ENCODE results near the gene CYP2D6.
"Not testable (repeated sequence)": the region's sequence is repeated elsewhere in the genome, so short reads cannot be mapped to it uniquely, and the experiment has no call there.

CYP2D6 gene

DNA sequence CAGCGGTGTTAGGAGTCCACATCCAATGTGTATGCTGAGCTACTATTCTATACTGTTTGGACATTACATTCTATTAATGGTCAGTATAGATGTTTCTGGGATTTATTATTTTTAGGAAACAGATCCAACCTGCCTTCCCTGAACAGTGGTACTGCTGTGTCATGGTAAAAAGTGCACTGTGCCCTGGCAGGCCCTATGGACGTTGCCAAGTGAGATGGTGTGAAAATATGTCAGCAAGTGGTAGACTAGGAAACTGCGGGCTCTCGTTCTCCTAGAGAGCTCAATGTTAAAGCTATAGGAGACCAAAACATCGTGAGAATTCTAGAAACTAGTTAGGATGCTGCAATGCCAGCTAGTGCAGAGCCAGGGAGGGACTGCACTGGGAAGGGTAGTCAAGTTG is 26.0 kb upstream of the CYP2D6 start:
- no peak for DNase-seq

DNA sequence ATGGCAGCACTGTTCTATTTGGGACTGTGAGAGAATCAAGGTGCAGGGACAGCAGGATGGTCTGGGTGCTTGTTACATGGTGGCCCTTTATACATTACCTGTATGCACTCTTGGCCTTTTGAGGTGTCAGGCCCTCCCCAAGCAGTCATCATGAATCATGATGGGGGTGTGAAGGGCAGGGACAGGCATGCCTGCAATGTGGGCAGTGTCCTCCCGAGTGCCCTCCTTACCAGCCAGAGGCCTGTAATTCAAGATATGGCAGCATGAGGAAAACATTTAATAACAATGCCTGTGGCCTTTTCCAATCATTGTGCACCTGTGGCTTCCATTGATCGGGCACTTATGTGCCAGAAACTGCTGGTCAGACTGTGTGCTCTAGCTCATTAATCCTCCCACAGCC is 25.5 kb upstream of the CYP2D6 start:
- no peak for DNase-seq

DNA sequence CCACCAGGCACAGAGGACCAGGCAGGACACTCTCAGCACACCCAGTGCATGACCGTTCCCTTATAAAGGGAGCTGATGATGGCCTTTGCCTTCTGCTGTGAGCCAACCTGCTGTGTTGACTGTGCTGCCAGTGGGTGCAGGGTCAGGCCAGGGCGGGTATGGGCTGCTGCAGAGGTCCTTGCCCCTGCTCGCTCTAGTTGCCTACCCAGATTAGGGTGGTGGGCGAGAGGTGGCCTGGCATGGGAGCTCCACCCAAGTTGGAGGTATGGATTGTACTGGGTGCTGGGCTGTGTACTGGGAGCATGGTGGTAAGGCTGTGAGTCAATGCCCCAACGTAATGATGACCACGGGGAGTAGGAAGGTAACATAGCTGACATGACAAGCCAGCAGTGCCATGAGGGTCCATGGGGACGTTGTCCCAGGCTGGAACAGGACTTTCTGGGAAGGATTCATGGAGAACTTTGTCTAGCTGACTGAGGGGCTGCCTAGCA is 24.5 kb upstream of the CYP2D6 start:
- no peak for DNase-seq

DNA sequence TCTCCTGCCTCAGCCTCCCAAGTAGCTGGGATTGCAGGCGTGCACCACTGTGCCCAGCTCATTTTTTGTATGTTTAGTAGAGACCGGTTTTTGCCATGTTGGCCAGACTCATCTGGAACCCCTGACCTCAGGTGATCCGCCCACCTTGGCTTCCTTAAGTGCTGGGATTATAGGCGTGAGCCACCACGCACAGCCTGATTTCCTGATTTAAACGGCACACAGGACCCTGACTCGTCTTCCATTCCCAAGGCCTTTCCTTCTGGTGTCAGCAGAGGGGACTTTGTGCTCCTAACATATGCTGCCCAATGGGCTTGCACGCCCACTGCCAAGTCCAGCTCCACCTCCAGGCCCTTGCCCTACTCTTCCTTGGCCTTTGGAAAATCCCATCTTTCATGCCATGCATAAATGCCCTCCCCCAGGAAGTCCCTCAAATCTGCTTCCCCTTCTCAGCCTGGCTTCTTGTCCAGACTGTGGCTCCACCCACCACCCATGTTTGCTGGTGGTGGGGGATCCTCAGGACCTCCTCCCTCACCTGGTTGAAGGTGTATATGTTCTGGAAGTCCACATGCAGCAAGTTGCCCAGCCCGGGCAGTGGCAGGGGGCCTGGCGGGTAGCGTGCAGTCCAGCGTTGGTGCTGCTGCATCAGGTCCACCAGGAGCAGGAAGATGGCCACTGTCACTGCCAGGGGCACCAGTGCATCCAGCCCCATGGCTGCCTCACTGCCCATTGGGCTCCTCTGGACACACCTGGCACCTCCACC is 23.9 kb upstream of the CYP2D6 start:
- DNase-seq = no peak

DNA sequence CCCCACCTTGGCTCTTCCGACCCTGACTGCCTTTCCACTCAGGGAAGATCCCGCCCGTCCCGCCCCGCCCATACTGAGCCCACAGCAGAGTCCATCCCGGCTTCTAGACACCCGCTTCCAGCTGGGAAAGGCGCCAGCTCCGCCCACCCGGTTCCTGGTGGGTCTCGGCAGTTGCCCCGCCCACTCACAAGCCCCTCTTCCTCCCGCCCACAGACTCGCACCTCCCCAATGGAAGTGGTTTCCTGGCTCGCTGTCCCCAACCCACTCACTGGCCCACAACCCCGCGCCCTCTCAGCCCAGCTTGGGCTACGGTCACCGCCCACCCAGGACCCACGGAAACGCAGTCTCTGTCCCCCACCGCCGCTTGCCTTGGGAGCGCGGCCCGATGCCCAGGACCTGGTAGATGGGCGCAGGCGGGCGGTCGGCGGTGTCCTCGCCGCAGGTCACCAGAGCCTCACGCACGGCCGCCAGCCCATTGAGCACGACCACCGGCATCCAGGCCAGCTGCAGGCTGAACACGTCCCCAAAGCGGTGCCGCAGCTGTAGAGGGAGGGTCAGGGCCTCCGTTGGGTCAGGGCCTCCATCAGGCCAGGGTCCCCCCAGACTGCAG is 22.2 kb upstream of the CYP2D6 start:
- DNase-seq = no peak

DNA sequence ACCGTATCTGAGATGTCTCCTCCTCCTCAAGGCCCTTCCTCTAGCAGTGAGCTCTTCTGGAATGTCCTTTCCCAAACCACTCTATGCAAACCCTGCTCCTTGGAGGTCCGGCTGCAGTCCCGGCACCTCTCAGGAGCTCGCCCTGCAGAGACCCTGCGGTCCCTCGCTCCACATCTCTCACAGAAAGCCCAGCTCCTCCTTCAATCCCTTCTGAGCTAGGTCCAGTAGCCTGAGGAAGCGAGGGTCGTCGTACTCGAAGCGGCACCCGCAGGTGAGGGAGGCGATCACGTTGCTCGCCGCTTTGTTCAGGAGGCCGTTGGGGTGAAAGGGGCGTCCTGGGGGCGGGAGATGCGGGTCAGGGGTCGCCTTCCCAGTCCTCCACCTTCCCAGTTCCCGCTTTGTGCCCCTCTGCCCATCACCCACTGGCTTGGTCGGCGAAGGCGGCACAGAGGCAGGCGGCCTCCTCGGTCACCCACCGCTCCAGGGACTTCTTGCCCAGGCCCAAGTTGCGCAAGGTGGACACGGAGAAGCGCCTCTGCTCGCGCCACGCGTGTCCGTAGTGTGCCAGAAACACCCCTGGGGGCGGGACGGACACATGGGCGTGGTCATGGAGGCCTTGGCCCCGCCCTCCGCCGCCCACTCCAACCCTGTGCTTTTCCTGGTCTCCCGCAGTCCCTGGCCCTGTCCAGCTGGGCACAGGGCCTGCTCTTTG is 21.5 kb upstream of the CYP2D6 start:
- DNase-seq = peak; percentile 17

DNA sequence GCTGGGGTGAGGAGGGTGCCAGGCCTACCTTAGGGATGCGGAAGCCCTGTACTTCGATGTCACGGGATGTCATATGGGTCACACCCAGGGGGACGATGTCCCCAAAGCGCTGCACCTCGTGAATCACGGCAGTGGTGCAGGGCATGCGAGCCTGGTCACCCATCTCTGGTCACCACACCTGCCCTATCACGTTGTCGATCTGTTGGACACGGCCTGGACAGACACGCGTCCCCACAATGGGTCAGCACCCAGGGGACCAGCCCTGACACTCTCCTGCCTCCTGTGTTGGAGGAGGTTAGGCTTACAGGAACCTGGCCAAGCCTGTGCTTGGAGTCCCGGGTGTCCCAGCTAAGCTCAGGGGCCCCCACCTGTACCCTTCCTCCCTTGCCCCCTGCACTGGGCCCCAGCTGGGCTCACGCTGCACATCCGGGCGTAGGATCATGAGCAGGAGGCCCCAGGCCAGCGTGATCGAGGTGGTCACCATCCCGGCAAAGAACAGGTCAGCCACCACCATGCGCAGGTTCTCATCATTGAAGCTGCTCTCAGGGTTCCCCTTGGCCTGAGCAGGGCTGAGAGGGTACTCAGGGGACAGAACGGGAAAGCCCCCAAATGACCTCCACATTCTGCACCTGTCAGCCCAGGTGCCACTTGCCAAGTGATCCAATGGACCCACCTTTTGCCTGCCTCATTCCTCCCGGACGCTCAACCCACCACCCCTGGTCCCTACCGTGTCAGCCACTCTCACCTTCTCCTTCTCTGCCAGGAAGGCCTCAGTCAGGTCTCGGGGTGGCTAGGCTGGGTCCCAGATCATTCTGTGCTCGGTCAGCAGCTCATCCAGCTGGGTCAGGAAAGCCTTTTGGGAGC is 20.3 kb upstream of the CYP2D6 start:
- DNase-seq = no peak

DNA sequence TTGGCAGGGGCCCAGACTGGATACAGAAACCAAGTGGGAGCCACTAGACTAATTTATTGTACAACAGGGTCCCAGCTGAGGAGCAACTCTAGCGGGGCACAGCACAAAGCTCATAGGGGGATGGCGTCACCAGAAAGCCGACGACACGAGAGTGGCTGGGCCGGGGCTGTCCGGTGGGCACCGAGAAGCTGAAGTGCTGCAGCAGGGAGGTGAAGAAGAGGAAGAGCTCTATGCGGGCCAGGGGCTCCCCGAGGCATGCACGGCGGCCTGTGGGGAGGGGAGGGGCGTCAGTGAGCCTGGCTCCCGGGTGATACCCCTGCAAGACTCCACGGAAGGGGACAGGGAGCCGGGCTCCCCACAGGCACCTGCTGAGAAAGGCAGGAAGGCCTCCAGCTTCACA is 19.2 kb upstream of the CYP2D6 start:
- not testable (repeated sequence) for DNase-seq

DNA sequence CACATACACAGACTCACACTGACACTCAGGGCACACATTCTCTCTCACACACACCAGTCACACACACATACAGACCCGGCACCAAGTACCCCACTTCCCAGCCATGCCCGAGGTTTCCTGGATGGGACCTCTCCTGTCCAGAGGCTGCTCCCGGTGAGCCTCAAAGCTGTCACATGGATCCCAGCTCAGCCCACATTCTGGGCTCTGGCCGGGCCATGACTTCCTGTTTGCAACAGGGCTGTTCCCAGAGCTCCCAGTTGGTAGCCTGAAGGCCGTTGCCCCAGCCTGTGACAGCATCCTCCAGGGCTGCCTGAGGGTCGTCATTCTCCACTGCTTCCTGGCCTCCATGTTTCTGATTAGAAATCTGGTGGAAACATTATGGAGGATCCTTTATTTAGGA is 14.6 kb upstream of the CYP2D6 start:
- DNase-seq = no peak

DNA sequence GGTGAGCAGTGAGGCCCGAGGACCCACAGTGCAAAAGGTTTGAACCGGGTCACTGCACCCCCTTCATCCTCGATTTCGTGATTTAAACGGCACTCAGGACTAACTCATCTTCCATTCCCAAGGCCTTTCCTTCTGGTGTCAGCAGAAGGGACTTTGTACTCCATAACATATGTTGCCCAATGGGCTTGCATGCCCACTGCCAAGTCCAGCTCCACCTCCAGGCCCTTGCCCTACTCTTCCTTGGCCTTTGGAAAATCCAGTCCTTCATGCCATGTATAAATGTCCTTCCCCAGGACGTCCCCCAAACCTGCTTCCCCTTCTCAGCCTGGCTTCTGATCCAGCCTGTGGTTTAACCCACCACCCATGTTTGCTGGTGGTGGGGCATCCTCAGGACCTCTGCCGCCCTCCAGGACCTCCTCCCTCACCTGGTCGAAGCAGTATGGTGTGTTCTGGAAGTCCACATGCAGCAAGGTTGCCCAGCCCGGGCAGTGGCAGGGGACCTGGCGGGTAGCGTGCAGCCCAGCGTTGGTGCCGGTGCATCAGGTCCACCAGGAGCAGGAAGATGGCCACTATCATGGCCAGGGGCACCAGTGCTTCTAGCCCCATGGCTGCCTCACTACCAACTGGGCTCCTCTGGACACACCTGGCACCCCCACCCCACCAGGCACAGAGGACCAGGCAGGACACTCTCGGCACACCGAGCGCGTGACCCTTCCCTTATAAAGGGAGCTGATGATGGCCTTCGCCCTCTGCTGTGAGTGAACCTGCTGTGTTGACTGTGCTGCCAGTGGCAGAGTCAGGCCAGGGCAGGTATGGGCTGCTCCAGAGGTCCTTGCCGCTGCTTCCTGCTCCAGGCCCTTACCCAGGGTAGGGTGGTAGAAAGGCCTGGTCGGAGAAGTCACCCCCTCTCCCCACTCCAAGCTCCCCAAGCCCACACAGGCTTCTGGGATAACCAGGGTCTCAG is 13.5 kb upstream of the CYP2D6 start:
- not testable (repeated sequence) for DNase-seq

DNA sequence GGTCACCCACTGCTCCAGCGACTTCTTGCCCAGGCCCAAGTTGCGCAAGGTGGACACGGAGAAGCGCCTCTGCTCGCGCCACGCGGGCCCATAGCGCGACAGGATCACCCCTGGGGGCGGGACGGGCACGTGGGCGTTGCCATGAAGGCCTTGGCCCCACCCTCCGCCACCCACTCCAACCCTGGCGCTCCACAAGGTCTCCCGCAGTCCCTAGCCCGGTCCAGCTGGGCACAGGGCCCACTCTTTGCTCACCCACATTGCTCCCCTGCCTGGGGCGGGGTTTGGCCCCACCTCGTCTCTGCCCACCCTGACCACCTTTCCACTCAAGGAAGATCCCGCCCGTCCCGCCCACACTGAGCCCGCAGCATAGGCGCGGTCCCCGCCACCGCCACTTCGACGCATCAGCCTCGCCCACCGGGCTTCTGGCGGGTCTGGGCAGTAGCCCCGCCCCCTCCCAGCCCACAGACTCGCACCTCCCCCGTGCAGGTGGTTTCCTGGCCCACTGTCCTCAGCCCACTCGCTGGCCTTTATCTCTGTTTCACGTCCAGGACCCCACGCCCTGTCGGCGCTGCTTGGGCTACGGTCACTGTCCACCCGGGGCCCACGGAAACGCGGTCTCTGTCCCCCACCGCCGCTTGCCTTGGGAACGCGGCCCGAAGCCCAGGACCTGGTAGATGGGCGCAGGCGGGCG is 12.3 kb upstream of the CYP2D6 start:
- DNase-seq = no peak

DNA sequence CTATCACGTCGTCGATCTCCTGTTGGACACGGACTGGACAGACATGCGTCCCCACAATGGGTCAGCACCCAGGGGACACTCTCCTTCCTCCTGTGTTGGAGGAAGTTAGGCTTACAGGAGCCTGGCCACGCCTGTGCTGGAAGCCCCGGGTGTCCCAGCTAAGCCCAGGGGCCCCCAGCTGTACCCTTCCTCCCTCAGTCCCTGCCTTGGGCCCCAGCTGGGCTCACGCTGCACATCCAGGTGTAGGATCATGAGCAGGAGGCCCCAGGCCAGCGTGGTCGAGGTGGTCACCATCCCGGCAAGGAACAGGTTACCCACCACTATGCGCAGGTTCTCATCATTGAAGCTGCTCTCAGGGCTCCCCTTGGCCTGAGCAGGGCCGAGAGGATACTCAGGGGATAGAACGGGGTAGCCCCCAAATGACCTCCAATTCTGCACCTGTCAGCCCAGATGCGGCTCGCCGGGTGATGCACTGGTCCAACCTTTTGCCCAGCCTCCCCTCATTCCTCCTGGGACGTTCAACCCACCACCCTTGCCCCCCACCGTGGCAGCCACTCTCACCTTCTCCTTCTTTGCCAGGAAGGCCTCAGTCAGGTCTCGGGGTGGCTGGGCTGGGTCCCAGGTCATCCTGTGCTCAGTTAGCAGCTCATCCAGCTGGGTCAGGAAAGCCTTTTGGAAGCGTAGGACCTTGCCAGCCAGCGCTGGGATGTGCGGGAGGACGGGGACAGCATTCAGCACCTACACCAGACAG is 10.9 kb upstream of the CYP2D6 start:
- DNase-seq = not testable (repeated sequence)

DNA sequence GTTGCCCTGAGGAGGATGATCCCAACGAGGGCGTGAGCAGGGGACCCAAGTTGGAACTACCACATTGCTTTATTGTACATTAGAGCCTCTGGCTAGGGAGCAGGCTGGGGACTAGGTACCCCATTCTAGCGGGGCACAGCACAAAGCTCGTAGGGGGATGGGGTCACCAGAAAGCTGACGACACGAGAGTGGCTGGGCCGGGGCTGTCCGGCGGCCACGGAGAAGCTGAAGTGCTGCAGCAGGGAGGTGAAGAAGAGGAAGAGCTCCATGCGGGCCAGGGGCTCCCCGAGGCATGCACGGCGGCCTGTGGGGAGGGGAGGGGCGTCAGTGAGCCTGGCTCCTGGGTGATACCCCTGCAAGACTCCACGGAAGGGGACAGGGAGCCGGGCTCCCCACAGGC is 9.5 kb upstream of the CYP2D6 start:
- DNase-seq = not testable (repeated sequence)

DNA sequence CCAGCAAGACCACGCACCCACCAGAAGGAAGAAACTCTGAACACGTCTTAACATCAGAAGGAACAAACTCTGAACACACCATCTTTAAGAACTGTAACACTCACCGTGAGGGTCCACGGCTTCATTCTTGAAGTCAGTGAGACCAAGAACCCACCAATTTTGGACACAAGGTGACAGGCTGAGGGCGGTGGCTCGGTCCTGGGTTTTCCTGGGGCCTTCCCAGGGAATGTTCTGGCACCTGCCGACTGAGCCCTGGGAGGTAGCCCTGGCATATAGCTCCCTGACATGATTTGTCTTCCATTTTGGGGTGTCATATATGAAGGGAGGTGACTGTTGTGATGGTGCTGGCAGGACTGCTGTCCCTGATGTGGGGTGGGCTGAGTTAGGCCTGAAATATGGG is 8.9 kb upstream of the CYP2D6 start:
- DNase-seq = not testable (repeated sequence)

DNA sequence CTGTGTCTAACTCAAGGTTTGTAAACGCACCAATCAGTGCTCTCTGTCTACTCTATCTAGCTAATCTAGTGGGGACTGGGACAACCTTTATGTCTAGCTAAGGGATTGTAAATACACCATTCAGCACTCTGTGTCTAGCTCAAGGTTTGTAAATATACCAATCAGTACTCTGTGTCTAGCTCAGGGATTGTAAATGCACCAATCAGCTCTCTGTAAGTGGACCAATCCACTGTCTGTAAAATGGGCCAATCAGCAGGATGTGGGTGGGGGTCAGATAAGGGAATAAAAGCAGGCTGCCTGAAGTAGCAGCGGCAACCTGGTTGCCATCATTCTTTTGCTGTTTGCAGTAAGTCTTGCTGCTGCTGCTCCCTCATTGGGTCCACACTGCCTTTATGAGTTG is 8.4 kb upstream of the CYP2D6 start:
- no peak for DNase-seq

DNA sequence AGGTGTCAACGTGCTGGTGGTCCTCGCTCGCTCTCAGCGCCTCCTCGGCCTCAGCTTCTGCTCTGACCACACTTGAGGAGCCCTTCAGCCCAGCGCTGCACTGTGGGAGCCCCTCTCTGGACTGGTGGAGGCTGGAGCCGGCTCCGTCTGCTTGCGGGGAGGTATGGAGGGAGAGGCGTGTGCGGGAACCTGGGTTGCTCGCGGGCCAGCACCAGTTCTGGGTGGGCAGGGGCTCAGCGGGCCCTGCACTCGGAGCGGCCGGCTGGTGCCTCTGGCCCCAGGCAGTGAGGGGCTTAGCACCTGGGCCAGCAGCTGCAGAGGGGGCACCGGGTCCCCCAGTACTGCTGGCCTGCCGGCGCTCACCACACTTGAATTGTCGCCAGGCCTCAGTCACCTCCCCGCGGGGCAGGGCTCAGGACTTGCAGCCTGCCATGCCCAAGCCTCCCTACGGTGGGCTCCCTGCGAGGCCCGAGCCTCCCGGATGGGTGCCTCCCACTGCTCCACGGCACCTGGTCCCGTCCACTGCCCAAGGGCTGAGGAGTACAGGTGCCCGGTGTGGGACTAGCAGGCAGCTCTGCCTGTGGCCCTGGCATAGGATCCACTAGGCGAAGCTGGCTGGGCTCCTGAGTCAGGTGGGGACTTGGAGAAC is 7.6 kb upstream of the CYP2D6 start:
- no peak for DNase-seq

DNA sequence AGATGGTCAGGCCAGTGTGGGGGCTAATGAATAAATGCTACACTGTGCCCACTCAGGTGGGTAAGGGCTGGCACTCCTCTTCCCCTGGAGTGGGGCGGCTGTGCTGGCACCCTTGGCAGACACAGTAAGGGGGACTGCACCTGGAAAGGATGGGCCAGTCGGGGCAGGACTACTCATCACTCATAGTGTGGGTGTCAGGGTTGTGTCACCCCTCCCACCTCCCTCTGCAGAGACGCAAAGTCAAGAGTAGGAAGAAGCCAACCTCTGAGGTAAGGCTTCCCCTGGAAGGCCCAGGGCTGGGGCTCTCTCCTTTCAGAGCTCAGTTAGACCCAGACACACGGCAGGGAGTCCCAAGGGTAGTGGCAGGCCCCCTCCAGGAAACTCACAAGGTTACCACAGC is 5.1 kb upstream of the CYP2D6 start:
- not testable (repeated sequence) for DNase-seq

DNA sequence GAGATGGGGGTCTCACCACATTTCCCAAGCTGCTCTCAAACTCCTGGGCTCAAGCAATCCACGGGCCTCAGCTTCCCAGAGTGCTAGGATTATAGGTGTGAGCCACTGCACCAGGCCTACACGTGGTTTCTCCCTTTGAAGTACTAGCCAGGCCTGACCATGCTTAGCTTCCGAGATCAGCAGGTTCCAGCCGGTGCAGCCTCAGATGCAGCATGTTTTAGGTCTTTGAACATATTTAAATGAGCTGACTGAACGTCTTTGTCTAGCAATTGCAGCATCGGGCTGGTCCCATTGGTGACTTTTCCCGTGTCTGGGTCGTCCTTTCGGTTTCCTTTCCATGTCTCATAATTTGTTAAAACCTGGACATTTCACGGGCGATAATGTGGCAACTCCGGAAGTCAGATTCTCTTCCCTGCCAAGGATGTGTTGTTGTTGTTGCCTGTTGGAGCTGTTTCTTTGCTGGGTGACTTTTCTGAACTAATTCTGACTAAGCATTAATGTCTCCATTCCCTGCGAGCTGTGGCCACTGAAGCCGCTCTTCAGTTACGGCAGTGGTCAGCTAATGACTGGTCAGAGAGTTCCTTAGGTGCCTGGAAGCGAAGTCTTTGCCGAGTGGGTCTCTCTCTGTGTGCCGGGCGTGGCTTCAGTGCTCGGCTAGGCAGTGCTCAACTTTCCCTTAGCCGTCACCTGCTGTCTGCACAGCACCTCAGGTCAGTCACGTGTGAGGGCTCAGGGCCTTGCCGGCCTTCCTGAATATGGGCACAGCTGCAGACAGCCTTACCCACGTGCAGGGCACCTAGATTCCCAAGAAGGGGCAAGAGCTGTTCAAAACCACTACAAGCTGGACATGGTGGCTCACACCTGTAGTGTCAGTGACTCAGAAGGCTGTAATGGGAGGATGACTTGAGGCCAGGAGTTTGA is 3.8 kb upstream of the CYP2D6 start:
- DNase-seq = no peak

DNA sequence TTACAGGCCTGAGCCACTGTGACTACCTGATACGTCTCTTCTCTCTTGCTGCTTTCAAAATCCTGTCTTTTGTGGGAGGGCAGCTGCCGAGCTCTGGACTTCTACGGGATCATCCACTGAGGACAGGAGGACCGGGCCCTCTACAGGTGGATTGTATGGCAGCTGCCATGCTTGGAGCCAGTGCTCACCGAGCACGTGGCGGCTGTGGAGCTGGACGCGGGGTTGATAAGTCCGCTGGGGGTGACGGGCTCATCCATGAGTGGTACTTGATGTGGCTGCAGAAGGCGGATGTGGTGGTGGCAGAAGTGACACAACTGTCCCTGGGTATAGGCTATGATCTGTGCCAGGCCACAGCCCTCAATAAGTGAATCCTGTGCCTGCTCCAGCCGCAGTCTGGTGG is 1.8 kb upstream of the CYP2D6 start:
- DNase-seq = no peak
